IMR-90 (cell line): ENCODE measurements around the gene IGLL5. TPM values are rescaled to one million over a fixed set of nuclear protein-coding genes. Genes with fewer than 3 reads are reported as not detected.

Source experiments
- ATAC-seq: fragments of 200-7000 bp; cut with Tn5 transposase; 2 replicates; pipeline ENCODE4 v1.9.1; 2020; ENCODE audit warnings: low read depth, mild to moderate bottlenecking, moderate library complexity
- BruUV-seq: library from RNA; stranded (reverse); fragments of 400-500 nt; replicated peaks from 2 replicates; lab custom pipeline; 2021; lab: Mats Ljungman, UMichigan
- CTCF ChIA-PET: fragments of 300-600 bp; formaldehyde crosslinking; extraction: SDS; loops from one replicate; lab custom pipeline; 2021; ENCODE audit warnings: antibody characterized with exemption; lab: Yijun Ruan, JAX
- POLR2A ChIA-PET: fragments of 300-600 bp; sonication (Branson Sonifier 250); formaldehyde crosslinking; loops from one replicate; lab custom pipeline; 2022; ENCODE audit warnings: antibody characterized with exemption; ENCODE audit not compliant: unreplicated experiment; lab: Charles Lee
- DNase-seq: peaks from one replicate; pipeline ENCODE4 v3.0.0; 2013
- H2AFZ ChIP-seq: replicated peaks from 2 replicates; pipeline ENCODE3; 2013; ENCODE audit warnings: low read length, mild to moderate bottlenecking; ENCODE audit not compliant: poor library complexity
- H2AK5ac ChIP-seq: 2 replicates; pipeline ENCODE4 v1.6.1; 2013; ENCODE audit warnings: low read depth, low read length, inconsistent platforms
- H2AK9ac ChIP-seq: replicated peaks from 2 replicates; pipeline ENCODE3; 2013; ENCODE audit warnings: mild to moderate bottlenecking, low read depth, low read length, moderate library complexity; ENCODE audit not compliant: poor library complexity
- H2BK120ac ChIP-seq: 2 replicates; pipeline ENCODE4 v1.6.1; 2013; ENCODE audit warnings: low read depth, low read length, inconsistent platforms
- H2BK15ac ChIP-seq: 3 replicates; pipeline ENCODE4 v1.6.1; 2013; ENCODE audit warnings: low read depth, low read length, inconsistent platforms
- H2BK20ac ChIP-seq: 2 replicates; pipeline ENCODE4 v1.6.1; 2013; ENCODE audit warnings: low read depth, mild to moderate bottlenecking, inconsistent platforms, low read length, moderate library complexity
- H2BK5ac ChIP-seq: 2 replicates; pipeline ENCODE4 v1.6.1; 2013; ENCODE audit warnings: mild to moderate bottlenecking, low read depth, low read length, inconsistent platforms; ENCODE audit not compliant: poor library complexity, severe bottlenecking
- H3K14ac ChIP-seq: replicated peaks from 2 replicates; pipeline ENCODE4 v1.6.1; 2013; ENCODE audit warnings: low read depth, low read length, inconsistent platforms
- H3K18ac ChIP-seq: 2 replicates; pipeline ENCODE4 v1.6.1; 2013; ENCODE audit warnings: low read depth, low read length, control low read depth
- H3K23ac ChIP-seq: 2 replicates; pipeline ENCODE4 v1.6.1; 2013; ENCODE audit warnings: low read depth, low read length, inconsistent platforms
- H3K27ac ChIP-seq: 2 replicates; pipeline ENCODE4 v1.5.1; 2013; ENCODE audit warnings: mild to moderate bottlenecking, control low read depth, low read length; ENCODE audit not compliant: insufficient read depth
- H3K27me3 ChIP-seq: 2 replicates; pipeline ENCODE4 v1.6.1; 2013; ENCODE audit warnings: low read length; ENCODE audit not compliant: control insufficient read depth, insufficient read depth
- H3K36me3 ChIP-seq: 2 replicates; pipeline ENCODE4 v1.6.1; 2013; ENCODE audit warnings: low read length, mixed read lengths; ENCODE audit not compliant: control insufficient read depth, insufficient read depth
- H3K4ac ChIP-seq: 2 replicates; pipeline ENCODE4 v1.6.1; 2013; ENCODE audit warnings: low read depth, low read length, inconsistent platforms
- H3K4me1 ChIP-seq: 2 replicates; pipeline ENCODE4 v1.6.1; 2013; ENCODE audit warnings: low read length, mixed read lengths; ENCODE audit not compliant: control insufficient read depth, insufficient read depth
- H3K4me2 ChIP-seq: 2 replicates; pipeline ENCODE4 v1.6.1; 2013; ENCODE audit warnings: low read depth, mild to moderate bottlenecking, control low read depth, low read length, moderate library complexity
- H3K4me3 ChIP-seq: 2 replicates; pipeline ENCODE4 v1.5.1; 2013; ENCODE audit warnings: low read depth, mild to moderate bottlenecking, control low read depth, low read length, moderate library complexity; ENCODE audit not compliant: insufficient read depth
- H3K56ac ChIP-seq: 2 replicates; pipeline ENCODE4 v1.6.1; 2013; ENCODE audit warnings: low read length, inconsistent platforms; ENCODE audit not compliant: insufficient read depth; ENCODE audit errors: extremely low read depth
- H3K79me1 ChIP-seq, 2 experiments: 2 replicates each; pipeline ENCODE4 v1.6.1; 2013; ENCODE audit warnings: low read length in 2 of 2, inconsistent platforms in 1 of 2, low read depth in 1 of 2
- H3K9ac ChIP-seq: 2 replicates; pipeline ENCODE4 v1.6.1; 2013; ENCODE audit warnings: low read depth, low read length, control low read depth
- H3K9me1 ChIP-seq: 2 replicates; pipeline ENCODE4 v1.6.1; 2013; ENCODE audit warnings: low read length, inconsistent platforms; ENCODE audit not compliant: insufficient read depth
- H3K9me3 ChIP-seq: 2 replicates; pipeline ENCODE4 v1.6.1; 2013; ENCODE audit warnings: low read length; ENCODE audit not compliant: control insufficient read depth, insufficient read depth
- H4K20me1 ChIP-seq: 2 replicates; pipeline ENCODE4 v1.6.1; 2013; ENCODE audit warnings: low read length, inconsistent platforms; ENCODE audit not compliant: insufficient read depth
- H4K5ac ChIP-seq: 2 replicates; pipeline ENCODE4 v1.6.1; 2013; ENCODE audit warnings: mild to moderate bottlenecking, low read depth, low read length, control low read depth
- H4K8ac ChIP-seq, 2 experiments: 2 replicates each; pipeline ENCODE4 v1.6.1; 2013; ENCODE audit warnings: low read depth in 2 of 2, low read length in 2 of 2, control low read depth in 1 of 2, inconsistent platforms in 1 of 2
- H4K91ac ChIP-seq: 2 replicates; pipeline ENCODE4 v1.6.1; 2013; ENCODE audit warnings: low read depth, low read length, inconsistent platforms; ENCODE audit not compliant: insufficient read depth
- BHLHE40 ChIP-seq: fragments of 150-350 bp; IDR thresholded peaks from 2 replicates; pipeline ENCODE4 v1.6.1; 2016; ENCODE audit warnings: mild to moderate bottlenecking, low read depth, low read length
- CEBPB ChIP-seq: IDR thresholded peaks from 2 replicates; pipeline ENCODE4 v1.6.1; 2012; ENCODE audit warnings: low read depth, low read length, improper control_type of control experiment
- CHD1 ChIP-seq: IDR thresholded peaks from 2 replicates; pipeline ENCODE4 v1.6.1; 2012; ENCODE audit warnings: low read depth, low read length, improper control_type of control experiment
- CTCF ChIP-seq: conservative IDR thresholded peaks from 2 replicates; pipeline ENCODE4 v1.5.1; 2012; ENCODE audit warnings: mild to moderate bottlenecking, low read depth, low read length, improper control_type of control experiment
- ELK1 ChIP-seq: fragments of 150-350 bp; IDR thresholded peaks from 2 replicates; pipeline ENCODE4 v1.6.1; 2016; ENCODE audit warnings: low read depth, mild to moderate bottlenecking, low read length, moderate library complexity, borderline replicate concordance
- FOS ChIP-seq: fragments of 150-350 bp; IDR thresholded peaks from 2 replicates; pipeline ENCODE4 v1.6.1; 2016; ENCODE audit warnings: low read depth, low read length
- MAFK ChIP-seq: IDR thresholded peaks from 2 replicates; pipeline ENCODE4 v1.6.1; 2012; ENCODE audit warnings: low read depth, low read length, improper control_type of control experiment
- MAZ ChIP-seq: IDR thresholded peaks from 2 replicates; pipeline ENCODE4 v1.6.1; 2012; ENCODE audit warnings: low read depth, mild to moderate bottlenecking, low read length, improper control_type of control experiment, moderate library complexity, borderline replicate concordance
- MXI1 ChIP-seq: IDR thresholded peaks from 2 replicates; pipeline ENCODE4 v1.6.1; 2012; ENCODE audit warnings: low read depth, mild to moderate bottlenecking, low read length, moderate library complexity, borderline replicate concordance
- NFE2L2 ChIP-seq: fragments of 150-350 bp; IDR thresholded peaks from 2 replicates; pipeline ENCODE4 v1.6.1; 2016; ENCODE audit warnings: low read depth, mild to moderate bottlenecking, low read length
- POLR2A ChIP-seq: IDR thresholded peaks from 2 replicates; pipeline ENCODE4 v1.6.1; 2012; ENCODE audit warnings: mild to moderate bottlenecking, low read depth, low read length
- RAD21 ChIP-seq: IDR thresholded peaks from 2 replicates; pipeline ENCODE4 v1.6.1; 2012; ENCODE audit warnings: low read length, improper control_type of control experiment
- RCOR1 ChIP-seq: IDR thresholded peaks from 2 replicates; pipeline ENCODE4 v1.6.1; 2012; ENCODE audit warnings: mild to moderate bottlenecking, low read length, improper control_type of control experiment; ENCODE audit not compliant: insufficient replicate concordance
- RFX5 ChIP-seq: IDR thresholded peaks from 2 replicates; pipeline ENCODE4 v1.8.0; 2012; ENCODE audit warnings: low read depth, mild to moderate bottlenecking, low read length, moderate library complexity
- SMC3 ChIP-seq: fragments of 150-350 bp; IDR thresholded peaks from 2 replicates; pipeline ENCODE4 v1.6.1; 2016; ENCODE audit warnings: low read depth, mild to moderate bottlenecking, antibody characterized with exemption, low read length, moderate library complexity
- USF2 ChIP-seq: fragments of 150-350 bp; IDR thresholded peaks from 2 replicates; pipeline ENCODE4 v1.6.1; 2017; ENCODE audit warnings: mild to moderate bottlenecking, antibody characterized with exemption, low read length, low read depth
- WGBS, 2 experiments: methylation state at CpG; one replicate each; pipeline versions ENCODE4 v1.1.5 to v1.1.7; 2013; ENCODE audit warnings: missing lambda C conversion rate in 2 of 2; ENCODE audit not compliant: insufficient read length in 1 of 2; ENCODE audit errors: extremely low coverage in 2 of 2; 5-methylcytosine and 5-hydroxymethylcytosine counted together
- dilution Hi-C: fragments of 300-500 bp; cut with HindIII; formaldehyde crosslinking; loops from one replicate; pipeline ENCODE4 v1.14.3; 2018; ENCODE audit warnings: low sequenced_read_pairs; ENCODE audit not compliant: unreplicated experiment
- in situ Hi-C: fragments of 300-500 bp; cut with MboI; formaldehyde crosslinking; loops from 3 replicates; pipeline ENCODE4 v1.14.3; 2019; ENCODE audit warnings: low sequenced_read_pairs, inconsistent platforms, mixed read lengths
- intact Hi-C: fragments of 100-400 bp; cut with micrococcal nuclease; formaldehyde crosslinking; loops from 2 replicates; pipeline ENCODE4 v1.10.0; 2022
- polyA plus RNA-seq, 3 experiments: library from polyadenylated mRNA; depleted of rRNA; stranded (reverse); fragments of >200 nt; gene quantifications; 2 replicates each; pipeline ENCODE4 v1.2.3, GENCODE V29; 2012; ENCODE audit warnings: low replicate concordance in 1 of 3
- total RNA-seq: library from RNA; depleted of rRNA; stranded (reverse); fragments of >200 nt; gene quantifications from 2 replicates; pipeline ENCODE4 v1.2.3, GENCODE V29; 2012

IGLL5 gene
- total and polyA plus RNA-seq, 2 of the 4 experiments (the other 2 are of a cell fraction) = not detected

GRCh38 chr22:22937894-22938480 is 50.4 kb downstream of the IGLL5 start:
- Histone ChIP-seq H2AK5ac (no peak overlapping the region), H3K9me1 (no peaks in the 10 kb centered on the region), H3K79me1 (no peaks in the 10 kb centered on the region), H4K5ac (no peak overlapping the region), H2BK15ac (no peak overlapping the region), H3K14ac (no peak overlapping the region), H3K27ac (no peak overlapping the region), H2BK5ac (no peak overlapping the region), H4K8ac (no peak overlapping the region), H2AK9ac (no peak overlapping the region), H3K9ac (no peak overlapping the region), H3K27me3 (peaks cover 6% of the 10 kb centered on the region), H2BK120ac (no peak overlapping the region), H3K4me2 (no peak overlapping the region), H2BK20ac (no peak overlapping the region), H4K91ac (no peak overlapping the region), H2AFZ (no peak overlapping the region), H3K56ac (no peak overlapping the region), H3K18ac (no peak overlapping the region), H3K4me3 (no peak overlapping the region), H3K36me3 (no peaks in the 10 kb centered on the region), H3K4me1 (no peaks in the 10 kb centered on the region), H3K9me3 (no peaks in the 10 kb centered on the region), H3K23ac (no peak overlapping the region), H3K4ac (no peak overlapping the region), H4K20me1 (no peaks in the 10 kb centered on the region)
- CTCF ChIA-PET = no interaction called here
- BruUV-seq = no TSS peak
- dilution Hi-C loops (no loop called here), in situ Hi-C loops (no loop called here), intact Hi-C loops (no loop called here)
- POLR2A ChIA-PET = no interaction called here
- DNase-seq (no peak), ATAC-seq (no peak)
- TF ChIP-seq BHLHE40 = no peak
- TF ChIP-seq RAD21 = no peak
- no peak for TF ChIP-seq FOS
- TF ChIP-seq CHD1 = no peak
- TF ChIP-seq RCOR1 = no peak
- TF ChIP-seq SMC3 = no peak
- no peak for TF ChIP-seq MAFK
- no peak for TF ChIP-seq CEBPB
- no peak for TF ChIP-seq RFX5
- TF ChIP-seq MAZ = no peak
- TF ChIP-seq USF2 = no peak
- no peak for TF ChIP-seq POLR2A
- TF ChIP-seq MXI1 = no peak
- no peak for TF ChIP-seq NFE2L2
- TF ChIP-seq CTCF = no peak
- TF ChIP-seq ELK1 = no peak
- WGBS, 2 experiments = 27% methylated on average over 2 of the region's 3 CpGs; no CpG with 5 or more reads in 1 of the 2 experiments
